Esophagus muscularis mucosa (tissue), 4 donors: Measurements from ENCODE around the gene PTPRK.

Experiments used
- CTCF ChIP-seq, 3 experiments: fragments of 200-600 bp in 2 of 3; fragments of 450-650 bp in 1 of 3; sonication (generic) in 2 of 3; IDR thresholded peaks; one replicate each; pipeline ENCODE4 v1.5.1; 2017 to 2019; ENCODE audit warnings: antibody characterized with exemption in 3 of 3, mild to moderate bottlenecking in 2 of 3, moderate library complexity in 1 of 3
- EP300 ChIP-seq: sonication (generic); formaldehyde crosslinking; IDR thresholded peaks from one replicate; pipeline ENCODE4 v1.6.1; 2017; ENCODE audit warnings: antibody characterized with exemption
- POLR2A ChIP-seq: fragments of 450-650 bp; IDR thresholded peaks from one replicate; pipeline ENCODE4 v1.6.1; 2017; ENCODE audit warnings: antibody characterized with exemption, moderate library complexity, mild to moderate bottlenecking, low read depth
- POLR2AphosphoS5 ChIP-seq, 2 donors: sonication (generic); formaldehyde crosslinking; IDR thresholded peaks; one replicate each; pipeline ENCODE4 v1.6.1; 2017; ENCODE audit warnings: antibody characterized with exemption in 2 of 2

- no peak for TF ChIP-seq CTCF (IDR thresholded peaks at IDR 0.05)
- TF ChIP-seq EP300, result no peak
- TF ChIP-seq POLR2AphosphoS5 (IDR thresholded peaks at IDR 0.05), result no peak
- no peak for TF ChIP-seq POLR2A
These were observed 58.9 kb downstream of the PTPRK start for GRCh38 chr6:128461501-128461900.
